GM19099 (cell line): Measurements from ENCODE around the gene SMAD7.

Experiments used
- POLR2A ChIP-seq: IDR thresholded peaks from 3 replicates; pipeline ENCODE4 v1.6.1; 2011; ENCODE audit warnings: low read depth; ENCODE audit not compliant: insufficient read length; ENCODE audit errors: extremely low read depth

The SMAD7 gene

GRCh38 chr18:48872234-48873145 lies 78.3 kb downstream of the SMAD7 start:
- TF ChIP-seq POLR2A: no peak

- TF ChIP-seq POLR2A: no peak
These were observed 79.2 kb downstream of the SMAD7 start for GRCh38 chr18:48871391-48872166.
